CD14-positive monocyte (primary cell): ENCODE results near the gene PIR. TPM values are rescaled to one million over a fixed set of nuclear protein-coding genes. Genes with fewer than 3 reads are reported as not detected.

Source experiments
- DNase-seq, 3 donors: peaks; one replicate each; pipeline ENCODE4 v3.0.0-alpha.2; 2011 to 2022
- H2AFZ ChIP-seq: 2 replicates; pipeline ENCODE4 v1.6.0; 2012; ENCODE audit warnings: mild to moderate bottlenecking, low read depth, low read length, inconsistent platforms; ENCODE audit not compliant: insufficient read depth, poor library complexity, severe bottlenecking
- H3K27ac ChIP-seq, 2 donors: 1 replicate in 1 of 2; 2 replicates in 1 of 2; pipeline ENCODE4 v1.5.1; 2012 to 2013; ENCODE audit warnings: low read length in 2 of 2, control low read depth in 1 of 2, inconsistent platforms in 1 of 2, low read depth in 1 of 2, mild to moderate bottlenecking in 1 of 2
- H3K27me3 ChIP-seq, 2 donors: one replicate each; pipeline versions ENCODE4 v1.6.0 to v1.6.1; 2011 to 2013; ENCODE audit warnings: low read length in 2 of 2; ENCODE audit not compliant: control insufficient read depth in 2 of 2, insufficient read depth in 2 of 2
- H3K36me3 ChIP-seq, 2 donors: replicated peaks in 1 of 2; 1 replicate in 1 of 2; 2 replicates in 1 of 2; pipeline versions ENCODE4 v1.5.1 to v1.6.1; 2012 to 2013; ENCODE audit warnings: low read length in 2 of 2, control low read depth in 1 of 2, inconsistent platforms in 1 of 2, mild to moderate bottlenecking in 1 of 2; ENCODE audit not compliant: insufficient read depth in 2 of 2, control insufficient read depth in 1 of 2
- H3K4me1 ChIP-seq, 2 donors: 1 replicate in 1 of 2; 2 replicates in 1 of 2; pipeline versions ENCODE4 v1.5.1 to v1.6.1; 2012 to 2013; ENCODE audit warnings: low read length in 2 of 2, control low read depth in 1 of 2, inconsistent platforms in 1 of 2, mild to moderate bottlenecking in 1 of 2, moderate library complexity in 1 of 2; ENCODE audit not compliant: insufficient read depth in 2 of 2, control insufficient read depth in 1 of 2
- H3K4me2 ChIP-seq: replicated peaks from 2 replicates; pipeline ENCODE3; 2012; ENCODE audit warnings: low read length, moderate library complexity, mild to moderate bottlenecking; ENCODE audit not compliant: poor library complexity, severe bottlenecking; ENCODE audit errors: extremely low read depth
- H3K4me3 ChIP-seq, 3 experiments: fragments of 200-600 bp in 1 of 3; sonication (generic) in 1 of 3; replicated peaks in 1 of 3; 1 replicate in 2 of 3; 2 replicates in 1 of 3; pipeline ENCODE4 v1.5.1; 2011 to 2013; ENCODE audit warnings: low read length in 3 of 3, mild to moderate bottlenecking in 3 of 3, control low read depth in 2 of 3, low read depth in 2 of 3, inconsistent platforms in 1 of 3, moderate library complexity in 1 of 3
- H3K79me2 ChIP-seq: 2 replicates; pipeline ENCODE4 v1.6.0; 2012; ENCODE audit warnings: mild to moderate bottlenecking, control low read depth, inconsistent platforms, low read length, moderate library complexity; ENCODE audit not compliant: insufficient read depth
- H3K9ac ChIP-seq: 2 replicates; pipeline ENCODE4 v1.6.0; 2017; ENCODE audit warnings: low read length, mild to moderate bottlenecking; ENCODE audit not compliant: insufficient read depth, poor library complexity, severe bottlenecking
- H3K9me3 ChIP-seq, 2 donors: replicated peaks in 1 of 2; 1 replicate in 1 of 2; 2 replicates in 1 of 2; pipeline versions ENCODE4 v1.5.1 to v1.6.1; 2012 to 2013; ENCODE audit warnings: low read length in 2 of 2, control low read depth in 1 of 2; ENCODE audit not compliant: control insufficient read depth in 1 of 2, insufficient read depth in 1 of 2
- H4K20me1 ChIP-seq: 2 replicates; pipeline ENCODE4 v1.6.0; 2012; ENCODE audit warnings: mild to moderate bottlenecking, low read length, control low read depth, moderate library complexity; ENCODE audit not compliant: insufficient read depth
- H3K27ac Mint-ChIP-seq, 7 donors: one replicate each; pipeline ENCODE4 v1.8.0; 2020; ENCODE audit warnings: mild to moderate bottlenecking in 7 of 7, mixed read lengths in 7 of 7, moderate library complexity in 6 of 7, inconsistent platforms in 2 of 7
- H3K27me3 Mint-ChIP-seq, 3 donors: one replicate each; pipeline ENCODE4 v1.8.0; 2021 to 2022; ENCODE audit warnings: low read depth in 3 of 3, mild to moderate bottlenecking in 3 of 3, mixed read lengths in 3 of 3, moderate library complexity in 3 of 3, inconsistent platforms in 1 of 3
- H3K36me3 Mint-ChIP-seq, 2 donors: one replicate each; pipeline ENCODE4 v1.8.0; 2020; ENCODE audit warnings: mixed read lengths in 2 of 2, inconsistent platforms in 1 of 2, mild to moderate bottlenecking in 1 of 2
- H3K4me1 Mint-ChIP-seq: one replicate; pipeline ENCODE4 v1.8.0; 2020; ENCODE audit warnings: mild to moderate bottlenecking, mixed read lengths
- H3K4me3 Mint-ChIP-seq, 2 donors: one replicate each; pipeline ENCODE4 v1.8.0; 2020; ENCODE audit warnings: mild to moderate bottlenecking in 2 of 2, mixed read lengths in 2 of 2, moderate library complexity in 1 of 2
- H3K9me3 Mint-ChIP-seq, 7 donors: one replicate each; pipeline ENCODE4 v1.8.0; 2020 to 2022; ENCODE audit warnings: mixed read lengths in 7 of 7, mild to moderate bottlenecking in 6 of 7, moderate library complexity in 6 of 7, inconsistent platforms in 2 of 7
- WGBS: methylation state at CpG from one replicate; pipeline ENCODE4 v1.1.5; 2013; ENCODE audit warnings: missing lambda C conversion rate; ENCODE audit not compliant: insufficient coverage; 5-methylcytosine and 5-hydroxymethylcytosine counted together
- intact Hi-C, 2 donors: fragments of 100-400 bp; cut with micrococcal nuclease; formaldehyde crosslinking; loops; one replicate each; pipeline versions ENCODE4 v1.15.0 to v1.15.1; 2023
- polyA plus RNA-seq, 3 donors: library from polyadenylated mRNA; depleted of rRNA in 1 of 3; unstranded in 2 of 3; stranded (reverse) in 1 of 3; fragments of 300-500 nt in 2 of 3; fragments of >200 nt in 1 of 3; fragmentation: Illumina TruSeq in 2 of 3; gene quantifications; 1 replicate in 2 of 3; 2 replicates in 1 of 3; pipeline ENCODE4 v1.2.3, GENCODE V29; 2012 to 2021
- TF ChIP-seq, protein P1 (sequence below): fragments of 200-600 bp; IDR thresholded peaks from one replicate; pipeline ENCODE4 v1.8.0; 2022; ENCODE audit warnings: antibody characterized with exemption, mild to moderate bottlenecking

The PIR gene
- polyA plus RNA-seq, 3 donors, result 0.05 to 0.23 TPM; not detected in 1

DNA sequence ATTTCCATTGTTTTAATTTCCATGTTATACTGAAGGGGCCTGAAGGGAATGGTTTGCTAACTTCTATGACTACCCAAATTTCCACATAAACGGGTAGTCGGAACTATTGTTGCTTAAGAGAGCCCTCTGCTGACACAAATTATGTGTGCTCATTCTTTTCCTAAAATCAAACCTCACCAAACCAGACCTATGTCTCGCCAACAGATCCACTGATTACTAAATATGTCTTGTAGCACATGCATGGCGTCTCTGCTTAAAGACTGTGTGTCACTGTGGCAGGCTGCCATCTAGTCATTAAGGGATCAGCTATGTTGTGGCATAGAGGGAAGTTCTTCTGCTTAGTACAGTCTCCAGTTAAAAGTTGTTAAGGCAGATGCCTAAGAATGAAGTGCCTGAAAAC, 25.1 kb downstream of the PIR start:
- H3K36me3 ChIP-seq, result no peaks in the 10 kb centered on the region
- no peak overlapping the region for H3K9ac ChIP-seq
- H3K27me3 Mint-ChIP-seq, result peaks cover 0 to 32% (median 0%) of the 10 kb centered on the region in 3 donors
- intact Hi-C loops, result loop anchor here in 1 of 2 donors (10.0 kb wide), 1 partner anchor 123 kb away; no protein-coding TSS in a partner anchor
- H3K79me2 ChIP-seq, result no peaks in the 10 kb centered on the region
- no peak overlapping the region for H3K4me3 ChIP-seq
- H3K27ac Mint-ChIP-seq, result peak overlapping the region in 1 of 7 donors; percentile 37
- no CpG with 5 or more reads among the region's 4 CpGs for WGBS
- TF ChIP-seq, protein P1, sequence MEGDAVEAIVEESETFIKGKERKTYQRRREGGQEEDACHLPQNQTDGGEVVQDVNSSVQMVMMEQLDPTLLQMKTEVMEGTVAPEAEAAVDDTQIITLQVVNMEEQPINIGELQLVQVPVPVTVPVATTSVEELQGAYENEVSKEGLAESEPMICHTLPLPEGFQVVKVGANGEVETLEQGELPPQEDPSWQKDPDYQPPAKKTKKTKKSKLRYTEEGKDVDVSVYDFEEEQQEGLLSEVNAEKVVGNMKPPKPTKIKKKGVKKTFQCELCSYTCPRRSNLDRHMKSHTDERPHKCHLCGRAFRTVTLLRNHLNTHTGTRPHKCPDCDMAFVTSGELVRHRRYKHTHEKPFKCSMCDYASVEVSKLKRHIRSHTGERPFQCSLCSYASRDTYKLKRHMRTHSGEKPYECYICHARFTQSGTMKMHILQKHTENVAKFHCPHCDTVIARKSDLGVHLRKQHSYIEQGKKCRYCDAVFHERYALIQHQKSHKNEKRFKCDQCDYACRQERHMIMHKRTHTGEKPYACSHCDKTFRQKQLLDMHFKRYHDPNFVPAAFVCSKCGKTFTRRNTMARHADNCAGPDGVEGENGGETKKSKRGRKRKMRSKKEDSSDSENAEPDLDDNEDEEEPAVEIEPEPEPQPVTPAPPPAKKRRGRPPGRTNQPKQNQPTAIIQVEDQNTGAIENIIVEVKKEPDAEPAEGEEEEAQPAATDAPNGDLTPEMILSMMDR, result peak; percentile 27
- H3K4me1 Mint-ChIP-seq, result peaks cover 8% of the 10 kb centered on the region
- no peak overlapping the region for H3K4me2 ChIP-seq
- H2AFZ ChIP-seq, result no peak overlapping the region
- H4K20me1 ChIP-seq, result no peaks in the 10 kb centered on the region
- H3K27ac ChIP-seq, result no peak overlapping the region
- no peaks in the 10 kb centered on the region for H3K36me3 Mint-ChIP-seq
- no peaks in the 10 kb centered on the region for H3K4me1 ChIP-seq
- H3K27me3 ChIP-seq, result peaks cover 0 to 40% of the 10 kb centered on the region in 2 donors
- H3K9me3 Mint-ChIP-seq, result peaks cover 0 to 2% (median 0%) of the 10 kb centered on the region in 7 donors
- H3K4me3 Mint-ChIP-seq, result no peak overlapping the region
- H3K9me3 ChIP-seq, result no peaks in the 10 kb centered on the region
- DNase-seq, result peak; percentile 45 to 58 (median 50)

DNA sequence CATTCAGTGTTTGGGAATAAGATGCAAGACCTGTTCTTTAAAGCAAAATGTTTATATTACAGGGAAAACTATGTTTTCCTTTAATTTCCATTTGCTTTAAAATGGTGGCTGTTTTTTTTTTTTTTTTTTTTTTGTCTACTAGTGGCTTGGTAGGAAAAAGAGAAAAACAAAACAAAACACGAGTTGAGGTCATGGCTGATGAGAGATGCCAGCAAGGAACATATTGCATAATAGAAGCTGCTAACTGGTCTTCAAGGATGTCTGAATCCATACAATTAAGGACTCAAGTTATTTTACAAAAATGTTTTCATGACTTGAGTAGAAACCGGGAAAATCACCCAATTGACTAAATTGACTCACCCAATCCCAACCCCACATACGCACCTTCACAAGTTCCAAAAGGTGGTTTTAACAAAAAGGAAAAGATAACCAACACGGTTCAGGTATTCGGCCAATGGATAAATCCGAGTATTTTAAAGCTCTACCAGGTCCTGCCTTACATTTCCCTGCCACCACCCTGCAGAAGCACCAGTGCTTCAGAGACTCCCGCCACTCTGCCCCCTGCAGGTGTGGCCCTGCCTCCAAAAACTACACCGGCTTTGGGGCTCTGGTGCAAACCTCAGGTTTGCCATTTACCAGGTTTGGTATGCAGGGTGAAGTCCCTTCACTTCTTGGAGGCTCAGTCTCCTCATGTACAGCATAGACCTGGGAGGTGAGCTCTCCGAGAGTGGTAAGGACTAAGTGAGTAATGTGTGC, 27.1 kb downstream of the PIR start:
- Histone ChIP-seq H3K9ac (no peak overlapping the region), H4K20me1 (no peaks in the 10 kb centered on the region), H3K27me3 (peaks cover 0 to 39% of the 10 kb centered on the region in 2 donors), H3K4me3 (no peak overlapping the region), H3K4me2 (no peak overlapping the region), H3K27ac (no peak overlapping the region), H3K36me3 (no peaks in the 10 kb centered on the region), H3K9me3 (no peaks in the 10 kb centered on the region), H3K79me2 (no peaks in the 10 kb centered on the region), H2AFZ (no peak overlapping the region), H3K4me1 (no peaks in the 10 kb centered on the region)
- Mint-ChIP-seq H3K9me3 (peaks cover 0 to 2% (median 0%) of the 10 kb centered on the region in 7 donors), H3K27ac (no peak overlapping the region), H3K4me3 (no peak overlapping the region), H3K27me3 (peaks cover 0 to 29% (median 0%) of the 10 kb centered on the region in 3 donors), H3K4me1 (peaks cover 3% of the 10 kb centered on the region), H3K36me3 (no peaks in the 10 kb centered on the region)
- intact Hi-C loops, result loop anchor here in 1 of 2 donors (10.0 kb wide), 1 partner anchor 121 kb away; no protein-coding TSS in a partner anchor
- TF ChIP-seq, protein P1, result no peak
- DNase-seq, result no peak
- WGBS, result 100% methylated on average over 2 of the region's 9 CpGs
